Esophagus muscularis mucosa (tissue), 3 donors: ENCODE results near the gene AQP5.

ENCODE experiments used
- EP300 ChIP-seq: sonication (generic); formaldehyde crosslinking; IDR thresholded peaks from one replicate; pipeline ENCODE4 v1.6.1; 2017; ENCODE audit warnings: antibody characterized with exemption
- TF ChIP-seq, protein P1 (sequence below), 3 experiments: fragments of 200-600 bp in 2 of 3; fragments of 450-650 bp in 1 of 3; sonication (generic) in 2 of 3; IDR thresholded peaks; one replicate each; pipeline ENCODE4 v1.5.1; 2017 to 2019; ENCODE audit warnings: antibody characterized with exemption in 3 of 3, mild to moderate bottlenecking in 2 of 3, moderate library complexity in 1 of 3

DNA sequence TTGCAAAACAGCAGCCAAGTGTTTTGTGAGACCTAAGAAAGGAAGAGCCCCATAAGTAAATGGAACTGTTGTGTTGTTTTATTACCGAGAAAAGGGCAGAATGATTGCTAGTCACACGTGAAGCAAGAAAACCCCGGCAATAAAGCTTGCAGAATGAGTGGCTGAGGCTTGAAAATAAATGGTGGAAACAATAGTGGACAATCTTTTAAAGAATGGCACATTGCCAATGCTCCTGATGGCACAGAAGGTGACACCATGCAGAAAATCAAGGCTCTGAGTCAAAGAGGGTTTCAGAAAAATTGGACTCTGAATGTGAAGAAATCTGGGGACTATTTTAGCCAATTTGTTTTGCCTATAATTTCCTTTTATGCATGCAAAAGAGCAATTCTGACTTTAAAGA lies 15.2 kb upstream of the AQP5 start:
- TF ChIP-seq, protein P1, sequence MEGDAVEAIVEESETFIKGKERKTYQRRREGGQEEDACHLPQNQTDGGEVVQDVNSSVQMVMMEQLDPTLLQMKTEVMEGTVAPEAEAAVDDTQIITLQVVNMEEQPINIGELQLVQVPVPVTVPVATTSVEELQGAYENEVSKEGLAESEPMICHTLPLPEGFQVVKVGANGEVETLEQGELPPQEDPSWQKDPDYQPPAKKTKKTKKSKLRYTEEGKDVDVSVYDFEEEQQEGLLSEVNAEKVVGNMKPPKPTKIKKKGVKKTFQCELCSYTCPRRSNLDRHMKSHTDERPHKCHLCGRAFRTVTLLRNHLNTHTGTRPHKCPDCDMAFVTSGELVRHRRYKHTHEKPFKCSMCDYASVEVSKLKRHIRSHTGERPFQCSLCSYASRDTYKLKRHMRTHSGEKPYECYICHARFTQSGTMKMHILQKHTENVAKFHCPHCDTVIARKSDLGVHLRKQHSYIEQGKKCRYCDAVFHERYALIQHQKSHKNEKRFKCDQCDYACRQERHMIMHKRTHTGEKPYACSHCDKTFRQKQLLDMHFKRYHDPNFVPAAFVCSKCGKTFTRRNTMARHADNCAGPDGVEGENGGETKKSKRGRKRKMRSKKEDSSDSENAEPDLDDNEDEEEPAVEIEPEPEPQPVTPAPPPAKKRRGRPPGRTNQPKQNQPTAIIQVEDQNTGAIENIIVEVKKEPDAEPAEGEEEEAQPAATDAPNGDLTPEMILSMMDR (IDR thresholded peaks at IDR 0.05) = no peak
- TF ChIP-seq EP300 = no peak
